Uterus (tissue), 4 donors: ENCODE measurements around the gene CDC42EP3. TPM values are rescaled to one million over a fixed set of nuclear protein-coding genes. Genes with fewer than 3 reads are reported as not detected.

Source experiments
- DNase-seq, 2 donors: peaks; one replicate each; pipeline ENCODE4 v3.0.0-alpha.2; 2019 to 2020
- H3K27ac ChIP-seq, 2 donors: fragments of 200-600 bp; sonication (generic); 1 replicate in 1 of 2; 2 replicates in 1 of 2; pipeline ENCODE4 v1.5.1; 2016 to 2018
- H3K27me3 ChIP-seq, 2 donors: fragments of 200-600 bp; sonication (generic); one replicate each; pipeline ENCODE4 v1.5.1; 2018 to 2019; ENCODE audit warnings: control low read depth in 1 of 2
- H3K36me3 ChIP-seq, 2 donors: fragments of 200-600 bp; sonication (generic); one replicate each; pipeline ENCODE4 v1.5.1; 2019; ENCODE audit warnings: control low read depth in 1 of 2
- H3K4me1 ChIP-seq, 2 donors: fragments of 200-600 bp; sonication (generic); one replicate each; pipeline ENCODE4 v1.5.1; 2018 to 2019; ENCODE audit warnings: control low read depth in 1 of 2
- H3K4me3 ChIP-seq, 2 donors: fragments of 200-600 bp; sonication (generic); 1 replicate in 1 of 2; 2 replicates in 1 of 2; pipeline ENCODE4 v1.5.1; 2018 to 2019; ENCODE audit warnings: mild to moderate bottlenecking in 1 of 2
- H3K9me3 ChIP-seq, 2 donors: fragments of 200-600 bp; sonication (generic); one replicate each; pipeline ENCODE4 v1.5.1; 2019; ENCODE audit warnings: control low read depth in 1 of 2
- POLR2A ChIP-seq, 2 donors: fragments of 450-650 bp; IDR thresholded peaks; one replicate each; pipeline ENCODE4 v1.6.1; 2016; ENCODE audit warnings: antibody characterized with exemption in 2 of 2, mild to moderate bottlenecking in 1 of 2, moderate library complexity in 1 of 2
- intact Hi-C: fragments of 100-400 bp; cut with DNase I; formaldehyde crosslinking; loops from one replicate; pipeline ENCODE4 v1.15.1; 2023; ENCODE audit warnings: low total_unique reads
- total RNA-seq, 4 donors: library from RNA; depleted of rRNA in 3 of 4; stranded (reverse); fragments of >200 nt in 3 of 4; gene quantifications; one replicate each; pipeline versions ENCODE4 v1.1.0 to v1.2.4, GENCODE V29; 2014 to 2023
- TF ChIP-seq, protein P1 (sequence below), 4 experiments: fragments of 200-600 bp in 2 of 4; fragments of 450-650 bp in 2 of 4; sonication (generic) in 2 of 4; IDR thresholded peaks; one replicate each; pipeline ENCODE4 v1.5.1; 2016 to 2019; ENCODE audit warnings: antibody characterized with exemption in 4 of 4, mild to moderate bottlenecking in 2 of 4, moderate library complexity in 1 of 4
- donor health status: DM: yes; HTN: yes; CAD: no.

CDC42EP3 gene
- total RNA-seq, 4 donors from 2014 or later: 24.7 to 93.0 (median 57.3) TPM

DNA sequence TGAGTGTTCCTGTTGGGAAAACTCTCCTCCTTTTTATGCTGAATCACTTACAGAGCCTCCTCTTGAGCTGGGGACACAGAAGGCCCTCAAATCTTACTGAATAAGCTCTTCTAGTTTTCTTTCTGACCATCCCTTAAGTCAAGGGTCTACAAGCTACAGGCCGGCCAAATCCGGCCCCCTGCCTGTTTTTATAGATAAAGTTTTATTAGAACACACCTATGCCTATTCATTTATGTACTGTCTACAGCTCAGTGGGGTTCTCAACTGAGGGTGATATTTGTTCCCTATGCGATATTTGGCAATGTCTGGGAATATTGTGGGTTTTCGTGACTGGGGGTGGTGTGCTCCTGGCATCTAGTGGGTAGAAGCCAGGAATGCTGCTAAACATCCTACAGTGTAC is 14.0 kb downstream of the CDC42EP3 start:
- no peak for DNase-seq
- Histone ChIP-seq H3K27me3 (no peaks in the 10 kb centered on the region), H3K9me3 (no peaks in the 10 kb centered on the region), H3K27ac (peak overlapping the region; percentile 61 to 95), H3K4me1 (peaks cover 16 to 22% of the 10 kb centered on the region in 2 donors), H3K4me3 (no peak overlapping the region), H3K36me3 (no peaks in the 10 kb centered on the region)
- intact Hi-C loops: no loop called here
- no peak for TF ChIP-seq POLR2A (IDR thresholded peaks at IDR 0.05)
- TF ChIP-seq, protein P1, sequence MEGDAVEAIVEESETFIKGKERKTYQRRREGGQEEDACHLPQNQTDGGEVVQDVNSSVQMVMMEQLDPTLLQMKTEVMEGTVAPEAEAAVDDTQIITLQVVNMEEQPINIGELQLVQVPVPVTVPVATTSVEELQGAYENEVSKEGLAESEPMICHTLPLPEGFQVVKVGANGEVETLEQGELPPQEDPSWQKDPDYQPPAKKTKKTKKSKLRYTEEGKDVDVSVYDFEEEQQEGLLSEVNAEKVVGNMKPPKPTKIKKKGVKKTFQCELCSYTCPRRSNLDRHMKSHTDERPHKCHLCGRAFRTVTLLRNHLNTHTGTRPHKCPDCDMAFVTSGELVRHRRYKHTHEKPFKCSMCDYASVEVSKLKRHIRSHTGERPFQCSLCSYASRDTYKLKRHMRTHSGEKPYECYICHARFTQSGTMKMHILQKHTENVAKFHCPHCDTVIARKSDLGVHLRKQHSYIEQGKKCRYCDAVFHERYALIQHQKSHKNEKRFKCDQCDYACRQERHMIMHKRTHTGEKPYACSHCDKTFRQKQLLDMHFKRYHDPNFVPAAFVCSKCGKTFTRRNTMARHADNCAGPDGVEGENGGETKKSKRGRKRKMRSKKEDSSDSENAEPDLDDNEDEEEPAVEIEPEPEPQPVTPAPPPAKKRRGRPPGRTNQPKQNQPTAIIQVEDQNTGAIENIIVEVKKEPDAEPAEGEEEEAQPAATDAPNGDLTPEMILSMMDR (IDR thresholded peaks at IDR 0.05): no peak

DNA sequence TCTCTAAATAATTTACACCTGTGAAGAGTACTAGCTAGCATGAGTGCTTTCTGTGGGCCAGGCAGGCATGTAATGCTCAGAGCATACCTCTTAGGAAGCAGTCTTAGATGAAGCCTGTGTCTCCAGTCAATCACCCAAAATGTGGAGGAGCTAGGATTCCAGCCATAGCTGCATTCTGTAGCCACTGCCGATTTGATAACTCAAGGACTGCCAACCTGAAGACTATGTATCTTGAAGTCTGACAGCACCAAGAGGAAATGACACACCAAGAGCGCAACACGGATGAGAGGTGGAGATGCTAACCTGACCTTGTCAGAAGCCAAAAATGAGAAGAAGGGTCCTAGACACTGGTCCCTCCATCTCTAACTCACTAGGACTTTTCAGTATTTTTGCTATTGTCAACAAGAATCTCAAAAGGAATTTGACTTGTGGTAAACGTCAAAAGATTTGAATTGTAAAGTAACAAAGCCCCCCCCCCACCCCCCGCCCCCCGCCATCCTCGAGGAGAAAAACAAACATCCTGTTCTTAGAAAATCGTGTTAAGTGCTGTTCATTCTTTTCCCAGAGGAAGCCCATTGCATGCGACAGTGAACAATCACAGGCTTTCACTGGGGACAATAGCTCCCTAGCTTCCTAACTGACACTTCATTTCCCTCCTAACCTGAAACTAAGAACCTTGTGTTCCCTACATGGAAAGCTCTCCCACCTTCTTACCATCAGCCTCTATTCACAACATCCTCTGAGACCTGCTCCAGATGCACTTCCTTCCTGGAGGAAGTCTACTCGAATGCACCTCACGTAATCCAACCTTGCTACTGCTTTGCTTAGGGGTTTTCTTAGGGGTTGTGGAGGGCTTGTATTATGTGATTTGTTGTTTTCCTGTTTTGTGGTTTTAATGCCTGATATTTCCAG is 14.7 kb downstream of the CDC42EP3 start:
- Histone ChIP-seq H3K9me3 (no peaks in the 10 kb centered on the region), H3K4me1 (peaks cover 16 to 22% of the 10 kb centered on the region in 2 donors), H3K36me3 (no peaks in the 10 kb centered on the region), H3K4me3 (no peak overlapping the region), H3K27me3 (no peaks in the 10 kb centered on the region), H3K27ac (peak overlapping the region; percentile 61 to 95)
- intact Hi-C loops: no loop called here
- TF ChIP-seq, protein P1 (IDR thresholded peaks at IDR 0.05): no peak
- DNase-seq: no peak

DNA sequence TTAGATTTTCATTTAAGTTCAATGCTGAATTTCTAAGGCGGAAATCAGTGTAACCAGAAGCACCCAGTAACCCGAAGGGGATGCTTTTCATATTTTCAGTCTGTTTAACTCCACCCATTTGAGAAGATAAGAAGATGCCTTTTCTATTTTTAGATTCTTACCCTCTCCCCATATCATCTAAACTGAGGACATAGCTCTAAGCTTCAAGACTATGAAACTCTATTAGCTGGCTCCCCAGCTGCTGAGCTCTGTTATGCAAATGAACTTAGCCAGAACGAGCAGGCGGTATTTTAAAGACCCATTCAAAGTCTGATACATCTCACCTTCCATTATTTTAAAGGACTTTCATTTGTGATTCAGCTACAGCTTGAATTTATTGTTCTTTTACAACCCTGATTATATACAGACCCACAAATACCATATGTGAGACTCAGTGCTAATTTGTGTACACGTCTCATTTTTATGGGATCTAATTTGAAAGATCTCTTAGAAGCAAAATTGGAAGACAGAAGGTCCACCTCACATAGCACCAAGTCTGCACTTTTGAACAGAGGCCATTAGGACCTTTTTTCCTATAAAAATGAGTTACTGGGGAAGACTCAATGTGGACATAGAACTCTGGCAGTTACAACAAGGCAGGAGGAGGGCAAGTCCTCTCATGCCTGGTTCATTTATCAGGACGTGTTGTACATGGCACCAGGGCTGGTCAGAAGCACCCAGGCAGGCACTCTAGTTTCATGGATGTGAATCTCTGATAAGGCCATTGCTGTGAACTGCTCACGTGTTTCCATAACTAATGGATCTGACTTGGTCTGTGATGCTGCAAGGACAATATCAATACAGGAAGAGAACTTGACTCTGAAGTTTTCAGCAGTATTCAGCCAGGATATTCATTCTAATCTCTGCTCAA is 16.3 kb downstream of the CDC42EP3 start:
- peak overlapping the region; percentile 61 to 95 for H3K27ac ChIP-seq
- H3K9me3 ChIP-seq: no peaks in the 10 kb centered on the region
- peaks cover 17 to 21% of the 10 kb centered on the region in 2 donors for H3K4me1 ChIP-seq
- H3K27me3 ChIP-seq: no peaks in the 10 kb centered on the region
- DNase-seq: no peak
- intact Hi-C loops: no loop called here
- no peak for TF ChIP-seq POLR2A (IDR thresholded peaks at IDR 0.05)
- TF ChIP-seq, protein P1 (IDR thresholded peaks at IDR 0.05): no peak
- no peaks in the 10 kb centered on the region for H3K36me3 ChIP-seq
- H3K4me3 ChIP-seq: no peak overlapping the region

DNA sequence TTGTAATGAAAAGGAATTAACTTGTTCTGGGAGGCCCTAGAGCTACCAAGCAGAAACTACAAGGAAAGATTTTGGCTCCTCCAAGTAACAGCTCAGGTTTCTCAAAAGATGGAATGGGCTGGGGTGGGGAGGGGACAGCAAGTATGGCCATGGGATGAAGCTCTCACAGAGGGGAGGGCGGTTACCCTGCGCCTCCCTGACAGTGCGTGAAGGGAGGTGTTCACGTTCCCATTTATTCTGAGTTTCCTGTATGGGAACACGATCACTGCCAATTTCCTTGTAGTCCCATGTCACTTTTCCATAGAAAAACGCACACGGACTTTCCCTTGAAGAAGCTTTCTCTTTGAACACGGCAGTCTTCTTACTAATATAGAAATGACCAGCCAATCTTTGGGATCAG is 17.0 kb downstream of the CDC42EP3 start:
- Histone ChIP-seq H3K4me1 (peaks cover 15 to 17% of the 10 kb centered on the region in 2 donors), H3K27me3 (no peaks in the 10 kb centered on the region), H3K27ac (peak overlapping the region; percentile 61 to 95), H3K36me3 (no peaks in the 10 kb centered on the region), H3K4me3 (no peak overlapping the region), H3K9me3 (no peaks in the 10 kb centered on the region)
- TF ChIP-seq POLR2A (IDR thresholded peaks at IDR 0.05): no peak
- TF ChIP-seq, protein P1 (IDR thresholded peaks at IDR 0.05): no peak
- no peak for DNase-seq
- intact Hi-C loops: no loop called here
